GM18951 (cell line): Measurements from ENCODE around the gene PLAGL1.
A peak's percentile ranks its signal among the peaks of the same experiment; 100 is the strongest.
"Not testable (repeated sequence)": the region's sequence is repeated elsewhere in the genome, so short reads cannot be mapped to it uniquely, and the experiment has no call there.

Experiments
- POLR2A ChIP-seq: IDR thresholded peaks from 4 replicates; pipeline ENCODE4 v1.6.1; 2011; ENCODE audit warnings: mild to moderate bottlenecking; ENCODE audit not compliant: insufficient read length, insufficient read depth; ENCODE audit errors: extremely low read depth
- in situ Hi-C: fragments of 300-500 bp; cut with MboI; formaldehyde crosslinking; loops from one replicate; pipeline ENCODE4 v1.12.0; 2022; ENCODE audit warnings: low sequenced_read_pairs, mixed read lengths, inconsistent platforms; ENCODE audit not compliant: unreplicated experiment

The PLAGL1 gene

GRCh38 chr6:144008120-144008811 is at the start of gene PLAGL1:
TSS of gene PLAGL1 (minus strand) at chr6:144008259. CDS start at chr6:143948136, 60,123 bp downstream.
- in situ Hi-C loops: loop anchor here (25.0 kb wide), 1 partner anchor 1546 kb away; no protein-coding TSS in a partner anchor
- TF ChIP-seq POLR2A: peak; percentile 46

GRCh38 chr6:144055121-144055931 is 47.3 kb upstream of the PLAGL1 start:
- TF ChIP-seq POLR2A: no peak
- in situ Hi-C loops: no loop called here

- in situ Hi-C loops: no loop called here
Observed at GRCh38 chr6:144053601-144054000, 45.5 kb upstream of the PLAGL1 start.

GRCh38 chr6:144052488-144052887 is 44.4 kb upstream of the PLAGL1 start:
- TF ChIP-seq POLR2A: no peak
- in situ Hi-C loops: no loop called here

More at GRCh38 chr6:144053601-144054000, 45.5 kb upstream of the PLAGL1 start:
- TF ChIP-seq POLR2A: no peak

- in situ Hi-C loops: no loop called here
- TF ChIP-seq POLR2A: no peak
Observed at GRCh38 chr6:144049386-144049785, 41.3 kb upstream of the PLAGL1 start.

- TF ChIP-seq POLR2A: no peak
- in situ Hi-C loops: no loop called here
Observed at GRCh38 chr6:144047688-144048087, 39.6 kb upstream of the PLAGL1 start.

- in situ Hi-C loops: not testable (repeated sequence)
Observed at GRCh38 chr6:144046672-144047071, 38.6 kb upstream of the PLAGL1 start.

- in situ Hi-C loops: not testable (repeated sequence)
Observed at GRCh38 chr6:144044989-144045388, 36.9 kb upstream of the PLAGL1 start.

GRCh38 chr6:144036835-144037195 is 28.8 kb upstream of the PLAGL1 start:
- in situ Hi-C loops: no loop called here
- no peak for TF ChIP-seq POLR2A

- no peak for TF ChIP-seq POLR2A
- in situ Hi-C loops: no loop called here
Observed at GRCh38 chr6:144036064-144036834, 28.2 kb upstream of the PLAGL1 start.

GRCh38 chr6:144035416-144035815 is 27.4 kb upstream of the PLAGL1 start:
- no peak for TF ChIP-seq POLR2A
- in situ Hi-C loops: no loop called here

- in situ Hi-C loops: no loop called here
- TF ChIP-seq POLR2A: no peak
Observed at GRCh38 chr6:144033816-144034735, 26.0 kb upstream of the PLAGL1 start.

- in situ Hi-C loops: no loop called here
Observed at GRCh38 chr6:144029452-144029851, 21.4 kb upstream of the PLAGL1 start.

More at GRCh38 chr6:144029452-144029851, 21.4 kb upstream of the PLAGL1 start:
- TF ChIP-seq POLR2A: no peak
